RWPE2 (cell line): Measurements from ENCODE around the gene NEDD4L.
A peak's percentile ranks its signal among the peaks of the same experiment; 100 is the strongest.
"Not testable (repeated sequence)": the region's sequence is repeated elsewhere in the genome, so short reads cannot be mapped to it uniquely, and the experiment has no call there.

Experiments used
- ATAC-seq: fragments of 200-7000 bp; cut with Tn5 transposase; 3 replicates; pipeline ENCODE4 v1.9.1; 2021; ENCODE audit warnings: low read depth
- DNase-seq: peaks from one replicate; pipeline ENCODE4 v3.0.0-alpha.2; 2020; ENCODE audit warnings: low spot score
- H3K27ac ChIP-seq: fragments of 450-650 bp; 2 replicates; pipeline ENCODE4 v1.5.1; 2017; ENCODE audit warnings: mild to moderate bottlenecking; ENCODE audit not compliant: poor library complexity, severe bottlenecking
- H3K27me3 ChIP-seq: fragments of 250-450 bp; sonication (Bioruptor Pico); 2 replicates; pipeline ENCODE4 v1.5.1; 2021; ENCODE audit warnings: mild to moderate bottlenecking, moderate library complexity; ENCODE audit not compliant: insufficient read depth, poor library complexity, severe bottlenecking
- H3K36me3 ChIP-seq: fragments of 250-450 bp; sonication (Bioruptor Pico); 2 replicates; pipeline ENCODE4 v1.5.1; 2020; ENCODE audit warnings: low read depth, mild to moderate bottlenecking, moderate library complexity
- H3K4me1 ChIP-seq: fragments of 250-450 bp; sonication (Bioruptor Pico); 2 replicates; pipeline ENCODE4 v1.5.1; 2021; ENCODE audit warnings: mild to moderate bottlenecking, moderate library complexity; ENCODE audit not compliant: insufficient read depth, poor library complexity, severe bottlenecking
- H3K4me3 ChIP-seq: fragments of 250-450 bp; sonication (Bioruptor Pico); 2 replicates; pipeline ENCODE4 v1.5.1; 2021; ENCODE audit warnings: mild to moderate bottlenecking, moderate library complexity; ENCODE audit not compliant: severe bottlenecking
- H3K9me3 ChIP-seq: fragments of 250-450 bp; sonication (Bioruptor Pico); 2 replicates; pipeline ENCODE4 v1.5.1; 2021; ENCODE audit warnings: mild to moderate bottlenecking, moderate library complexity; ENCODE audit not compliant: severe bottlenecking
- CTCF ChIP-seq: fragments of 450-650 bp; IDR thresholded peaks from one replicate; pipeline ENCODE4 v1.5.1; 2017; ENCODE audit warnings: mild to moderate bottlenecking, moderate library complexity; ENCODE audit not compliant: poor library complexity, severe bottlenecking

Gene NEDD4L

DNA sequence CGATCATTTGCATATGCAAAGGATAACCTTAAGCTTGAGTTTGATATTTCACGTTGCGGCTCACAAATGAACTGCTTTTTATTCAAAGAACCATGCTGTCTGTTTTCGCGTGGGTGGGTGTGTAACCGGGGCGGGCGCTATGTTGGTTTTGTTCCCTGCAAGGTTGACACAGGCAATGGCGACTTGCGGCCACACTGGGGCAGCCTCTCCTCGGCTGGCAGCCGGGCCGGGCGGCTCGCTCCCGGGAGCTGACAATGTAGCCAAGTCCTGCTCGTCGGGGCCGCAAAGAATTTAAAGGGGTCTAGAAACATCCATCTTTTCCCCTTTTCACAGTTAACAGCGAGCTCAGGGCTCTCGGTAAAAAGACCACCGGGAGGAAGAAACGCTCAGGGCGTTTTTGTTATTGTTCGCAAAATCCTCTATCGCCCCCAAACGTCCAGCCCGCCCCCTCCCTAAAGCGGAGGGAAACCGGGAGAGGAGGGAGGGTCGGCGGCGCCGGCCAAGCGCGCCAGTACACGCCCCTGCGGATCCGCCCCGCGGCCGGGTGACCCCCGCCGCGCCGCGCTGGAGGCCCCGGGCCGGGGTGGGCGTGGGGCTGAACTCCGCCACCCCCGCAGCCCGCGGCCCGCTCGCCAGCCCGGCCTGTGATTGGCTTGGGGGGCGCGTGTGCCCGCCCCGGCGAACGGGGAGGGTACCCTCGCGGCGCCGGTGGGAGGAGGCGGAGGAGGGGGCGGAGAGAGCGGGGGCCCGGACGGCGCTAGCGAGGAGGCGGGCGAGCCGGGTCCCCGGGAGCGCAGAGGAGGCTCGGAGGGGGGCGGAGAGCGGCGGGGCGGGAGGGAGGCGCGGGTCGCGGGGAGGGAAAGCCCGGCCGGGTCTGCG, at the start of gene NEDD4L:
TSS of gene NEDD4L (plus strand) at position 736 of the 879 bp plus-strand sequence. CDS start 435 bp downstream, outside the sequence.
- Histone ChIP-seq H3K27me3 (no peaks in the 10 kb centered on the region), H3K4me3 (peak within 1 kb of the TSS; percentile 83), H3K36me3 (no peaks in the 10 kb centered on the region), H3K9me3 (no peaks in the 10 kb centered on the region), H3K27ac (peak within 1 kb of the TSS; percentile 86), H3K4me1 (peaks cover 7% of the 10 kb centered on the region)
- ATAC-seq (peak; percentile 69), DNase-seq (peak; percentile 80)
- peak; percentile 95 for TF ChIP-seq CTCF

GRCh38 chr18:57995331-57995730, 48.7 kb upstream of the NEDD4L start:
- no peak for TF ChIP-seq CTCF
- no peak overlapping the region for H3K4me3 ChIP-seq
- H3K27me3 ChIP-seq, result no peaks in the 10 kb centered on the region
- peaks cover 10% of the 10 kb centered on the region for H3K4me1 ChIP-seq
- no peaks in the 10 kb centered on the region for H3K36me3 ChIP-seq
- ATAC-seq (no peak), DNase-seq (no peak)
- no peaks in the 10 kb centered on the region for H3K9me3 ChIP-seq
- no peak overlapping the region for H3K27ac ChIP-seq

DNA sequence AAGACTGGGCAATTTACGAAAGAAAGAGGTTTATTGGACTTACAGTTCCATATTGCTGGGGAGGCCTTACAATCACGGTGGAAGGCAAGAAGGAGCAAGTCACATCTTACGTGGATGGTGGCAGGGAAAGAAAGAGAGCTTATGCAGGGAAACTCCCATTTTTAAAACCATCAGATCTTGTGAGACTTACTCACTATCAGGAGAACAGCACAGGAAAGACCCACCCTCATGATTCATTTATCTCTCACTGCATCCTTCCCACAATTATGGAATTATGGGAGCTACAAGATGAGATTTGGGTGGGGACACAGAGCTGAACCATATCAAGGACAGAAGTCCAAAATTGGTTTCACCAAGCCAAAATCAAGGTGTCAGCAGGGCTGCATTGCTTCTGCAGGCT, 47.1 kb upstream of the NEDD4L start:
- H3K4me1 ChIP-seq, DNase-seq, H3K36me3 ChIP-seq, H3K27me3 ChIP-seq, H3K9me3 ChIP-seq, H3K4me3 ChIP-seq, H3K27ac ChIP-seq, ATAC-seq: not testable (repeated sequence)

GRCh38 chr18:57997820-57998219, 46.2 kb upstream of the NEDD4L start:
- Histone ChIP-seq H3K9me3 (no peaks in the 10 kb centered on the region), H3K27ac (no peak overlapping the region), H3K27me3 (no peaks in the 10 kb centered on the region), H3K36me3 (no peaks in the 10 kb centered on the region), H3K4me1 (peaks cover 10% of the 10 kb centered on the region), H3K4me3 (no peak overlapping the region)
- ATAC-seq, result no peak
- DNase-seq, result no peak
- TF ChIP-seq CTCF, result no peak

DNA sequence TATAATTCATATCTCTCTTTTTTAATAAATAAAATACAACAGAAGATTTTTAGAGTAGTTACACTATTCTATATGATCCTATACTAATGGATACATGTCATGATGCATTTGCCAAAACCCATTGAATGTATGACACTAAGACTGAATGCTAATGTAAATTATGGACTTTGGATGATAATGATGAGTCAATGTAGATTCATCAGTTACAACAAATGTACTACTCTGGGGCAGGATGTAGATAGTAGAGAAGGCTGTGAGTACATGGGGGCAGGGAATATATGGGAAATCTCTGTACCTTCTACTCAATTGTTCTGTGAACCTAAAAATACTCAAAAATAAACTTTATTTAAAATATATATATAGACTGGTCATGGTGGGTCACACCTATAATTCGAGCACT, 45.6 kb upstream of the NEDD4L start:
- H3K4me3 ChIP-seq, result no peak overlapping the region
- no peaks in the 10 kb centered on the region for H3K36me3 ChIP-seq
- H3K4me1 ChIP-seq, result peaks cover 10% of the 10 kb centered on the region
- no peaks in the 10 kb centered on the region for H3K27me3 ChIP-seq
- TF ChIP-seq CTCF, result no peak
- no peak for DNase-seq
- no peaks in the 10 kb centered on the region for H3K9me3 ChIP-seq
- no peak overlapping the region for H3K27ac ChIP-seq
- ATAC-seq, result peak; percentile 94
